SK-N-SH treated with all-trans-retinoic acid at 6 μM for 48 hours (cell line): Measurements from ENCODE around the gene XPO5.

Experiments used
- CREB5 ChIP-seq: fragments of 250-450 bp; sonication (Bioruptor Pico); IDR thresholded peaks from 2 replicates; pipeline ENCODE4 v1.5.1; 2020; ENCODE audit warnings: low read depth, mild to moderate bottlenecking, moderate library complexity
- GLIS3 ChIP-seq: fragments of 250-450 bp; sonication (Bioruptor Pico); IDR thresholded peaks from 2 replicates; pipeline ENCODE4 v1.5.0; 2020; ENCODE audit warnings: mild to moderate bottlenecking, moderate library complexity
- OSR1 ChIP-seq: fragments of 250-450 bp; sonication (Bioruptor Pico); IDR thresholded peaks from 2 replicates; pipeline ENCODE4 v1.8.0; 2022; ENCODE audit warnings: moderate library complexity, mild to moderate bottlenecking, inconsistent platforms
- PPARA ChIP-seq: fragments of 250-450 bp; sonication (Bioruptor Pico); IDR thresholded peaks from 2 replicates; pipeline ENCODE4 v1.5.0; 2020; ENCODE audit warnings: mild to moderate bottlenecking, borderline replicate concordance
- RARB ChIP-seq: fragments of 250-450 bp; sonication (Bioruptor Pico); IDR thresholded peaks from 2 replicates; pipeline ENCODE4 v1.8.0; 2021; ENCODE audit warnings: mild to moderate bottlenecking, moderate library complexity
- TCF4 ChIP-seq: fragments of 250-450 bp; sonication (Bioruptor Pico); IDR thresholded peaks from 2 replicates; pipeline ENCODE4 v1.8.0; 2021; ENCODE audit warnings: mild to moderate bottlenecking, moderate library complexity, borderline replicate concordance
- TF ChIP-seq, protein P1 (sequence below): fragments of 250-450 bp; sonication (Bioruptor Pico); IDR thresholded peaks from 2 replicates; pipeline ENCODE4 v1.5.1; 2021; ENCODE audit warnings: mild to moderate bottlenecking, moderate library complexity

- no peak for TF ChIP-seq GLIS3 (CRISPR knock-in tag)
- TF ChIP-seq TCF4 (CRISPR knock-in tag): no peak
- no peak for TF ChIP-seq PPARA (CRISPR knock-in tag)
- TF ChIP-seq, protein P1, sequence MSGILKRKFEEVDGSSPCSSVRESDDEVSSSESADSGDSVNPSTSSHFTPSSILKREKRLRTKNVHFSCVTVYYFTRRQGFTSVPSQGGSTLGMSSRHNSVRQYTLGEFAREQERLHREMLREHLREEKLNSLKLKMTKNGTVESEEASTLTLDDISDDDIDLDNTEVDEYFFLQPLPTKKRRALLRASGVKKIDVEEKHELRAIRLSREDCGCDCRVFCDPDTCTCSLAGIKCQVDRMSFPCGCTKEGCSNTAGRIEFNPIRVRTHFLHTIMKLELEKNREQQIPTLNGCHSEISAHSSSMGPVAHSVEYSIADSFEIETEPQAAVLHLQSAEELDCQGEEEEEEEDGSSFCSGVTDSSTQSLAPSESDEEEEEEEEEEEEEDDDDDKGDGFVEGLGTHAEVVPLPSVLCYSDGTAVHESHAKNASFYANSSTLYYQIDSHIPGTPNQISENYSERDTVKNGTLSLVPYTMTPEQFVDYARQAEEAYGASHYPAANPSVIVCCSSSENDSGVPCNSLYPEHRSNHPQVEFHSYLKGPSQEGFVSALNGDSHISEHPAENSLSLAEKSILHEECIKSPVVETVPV (CRISPR knock-in tag): no peak
- TF ChIP-seq OSR1 (CRISPR knock-in tag): no peak
- TF ChIP-seq RARB (CRISPR knock-in tag): no peak
- no peak for TF ChIP-seq CREB5 (CRISPR knock-in tag)
Observed at GRCh38 chr6:43524483-43524961, 51.3 kb downstream of the XPO5 start.
